GM18520 (cell line): Measurements from ENCODE around the gene CRELD1.
"Not testable (repeated sequence)": the region's sequence is repeated elsewhere in the genome, so short reads cannot be mapped to it uniquely, and the experiment has no call there.

Experiments used
- ATAC-seq: cut with Tn5 transposase; IDR thresholded peaks from one replicate; pipeline ENCODE4 v1.9.1; 2021; ENCODE audit not compliant: unreplicated experiment

CRELD1 gene

DNA sequence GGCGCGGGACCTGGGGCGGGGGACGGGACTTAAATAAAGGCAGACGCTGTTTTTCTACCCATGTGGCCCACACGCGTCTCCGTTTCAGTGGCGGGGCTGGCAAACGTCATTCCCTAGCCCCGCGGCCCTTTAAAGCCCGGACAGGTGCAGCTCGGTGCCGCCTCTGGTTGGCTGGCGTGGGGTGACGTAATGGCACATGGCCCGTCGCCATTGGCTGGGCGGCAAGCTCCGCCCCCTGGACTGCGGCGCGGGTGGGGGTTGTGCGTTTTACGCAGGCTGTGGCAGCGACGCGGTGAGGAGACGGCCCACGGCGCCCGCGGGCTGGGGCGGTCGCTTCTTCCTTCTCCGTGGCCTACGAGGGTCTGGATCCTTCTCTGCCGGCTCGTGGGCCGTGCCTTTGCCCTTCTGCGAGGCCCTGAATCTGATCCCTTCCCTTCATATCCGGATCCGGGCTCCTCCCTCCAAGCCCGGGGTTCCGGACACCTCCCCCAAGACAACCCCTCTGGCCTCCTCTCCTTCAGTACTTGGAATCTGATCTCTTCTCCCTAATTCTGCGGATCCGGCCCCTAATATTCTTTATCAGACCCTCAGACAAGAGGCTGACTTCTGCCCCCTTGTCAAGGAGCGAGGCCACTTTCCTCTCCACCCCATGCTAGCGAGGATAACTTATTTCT is at the start of gene CRELD1:
Gene CRELD1 (plus strand): TSS at position 274 of the 674 bp plus-strand sequence. CDS start 605 bp downstream, outside the sequence.
- peak; percentile 77 for ATAC-seq

GRCh38 chr3:9884555-9885165 is 49.0 kb upstream of the CRELD1 start:
- ATAC-seq = no peak

GRCh38 chr3:9886328-9886727 is 47.3 kb upstream of the CRELD1 start:
- ATAC-seq = no peak

DNA sequence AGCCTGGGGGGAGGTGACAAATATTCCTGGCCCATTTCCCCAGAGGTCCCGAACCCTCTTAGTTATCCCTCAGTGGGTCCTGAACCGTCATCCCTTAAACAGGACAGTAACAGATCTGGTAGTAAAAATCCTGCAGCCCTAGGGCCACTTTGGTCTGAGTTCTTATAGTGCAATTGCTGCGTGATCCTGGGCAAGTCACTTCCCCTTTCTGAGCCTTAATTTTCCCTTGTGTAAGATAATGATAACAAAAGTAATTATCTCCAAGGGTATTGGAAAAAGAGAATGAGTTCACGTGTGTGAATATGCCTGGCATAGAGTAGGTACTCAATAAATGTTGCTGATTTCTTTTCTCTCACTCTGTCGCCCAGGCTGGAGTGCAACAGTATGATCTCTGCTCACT is 46.2 kb upstream of the CRELD1 start:
- ATAC-seq = no peak

GRCh38 chr3:9888540-9888939 is 45.1 kb upstream of the CRELD1 start:
- ATAC-seq = no peak

DNA sequence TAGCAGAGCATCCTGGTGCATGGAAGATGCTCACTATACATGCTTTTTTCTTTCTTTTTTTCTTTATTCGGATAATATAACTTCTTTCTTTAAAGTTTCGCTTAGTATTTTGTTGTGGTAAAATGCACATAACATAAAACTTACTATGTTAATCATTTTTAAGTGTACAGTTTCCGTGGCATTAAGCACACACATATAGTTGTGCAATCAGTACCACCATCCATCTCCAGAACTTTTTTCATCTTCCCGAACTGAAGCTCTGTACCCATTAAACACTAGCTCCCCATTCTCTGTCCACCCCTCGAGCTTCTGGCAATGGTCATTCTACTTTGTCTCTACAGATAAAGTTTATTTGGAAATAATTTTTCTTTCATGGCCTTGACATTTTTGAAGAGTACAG is 44.2 kb upstream of the CRELD1 start:
- no peak for ATAC-seq

DNA sequence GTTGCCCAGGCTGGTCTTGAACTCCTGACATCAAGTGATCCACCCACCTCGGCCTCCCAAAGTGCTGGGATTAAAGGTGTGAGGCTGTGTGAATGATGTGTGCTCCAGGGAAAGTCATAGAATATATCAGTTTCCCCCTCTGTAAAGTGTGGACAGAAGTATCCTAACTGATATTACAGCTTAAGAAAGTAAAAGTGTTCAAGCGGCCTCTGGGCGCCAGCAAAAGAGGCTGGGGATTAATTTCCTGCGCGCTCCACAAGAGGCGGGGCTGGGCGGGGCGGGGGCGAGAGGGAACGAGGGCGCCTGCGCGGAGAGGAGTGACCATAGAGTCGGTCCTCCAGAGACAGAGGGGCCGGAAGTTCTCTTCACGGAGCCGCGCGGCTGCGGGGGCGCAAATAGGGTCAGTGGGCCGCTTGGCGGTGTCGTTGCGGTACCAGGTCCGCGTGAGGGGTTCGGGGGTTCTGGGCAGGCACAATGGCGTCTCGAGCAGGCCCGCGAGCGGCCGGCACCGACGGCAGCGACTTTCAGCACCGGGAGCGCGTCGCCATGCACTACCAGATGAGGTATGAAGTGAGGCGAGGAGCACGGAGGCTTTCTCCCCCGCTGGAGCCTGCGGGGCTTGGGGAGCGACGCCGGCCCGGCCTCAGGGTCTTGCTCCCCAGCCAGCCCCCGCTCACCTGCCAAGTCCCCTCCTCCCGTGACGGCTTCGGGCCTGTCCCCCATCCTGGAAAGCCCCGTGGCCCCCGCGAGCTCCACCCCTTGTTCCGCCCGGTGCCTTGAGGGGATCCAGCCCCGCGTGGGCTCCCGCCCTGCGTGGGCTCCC is 43.2 kb upstream of the CRELD1 start, which contains the start of gene JAGN1:
Gene JAGN1 (plus strand): TSS at position 362 of the 823 bp plus-strand sequence. CDS start 113 bp downstream, at position 475.
- peak; percentile 61 for ATAC-seq

GRCh38 chr3:9891072-9891622 is 42.5 kb upstream of the CRELD1 start:
- no peak for ATAC-seq

DNA sequence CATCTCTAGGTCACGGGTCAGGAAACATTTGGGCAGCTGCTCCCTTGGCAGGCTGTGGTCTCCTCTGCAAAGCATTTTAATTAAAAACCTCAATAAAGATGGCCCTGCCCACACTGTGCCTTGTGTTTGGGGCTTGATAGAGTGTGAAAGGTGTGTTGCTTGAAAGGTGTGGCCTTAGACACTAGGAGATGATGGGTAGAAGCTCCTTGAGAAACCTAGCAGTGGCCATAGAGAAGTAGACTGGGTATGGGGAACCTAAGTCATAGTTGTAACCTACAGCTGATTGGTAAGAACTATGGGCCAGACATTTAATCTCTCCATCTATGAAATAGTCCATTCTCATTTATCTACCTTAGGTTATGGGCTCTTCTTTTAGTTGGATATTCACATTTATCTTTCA is 39.9 kb upstream of the CRELD1 start:
- ATAC-seq = no peak

DNA sequence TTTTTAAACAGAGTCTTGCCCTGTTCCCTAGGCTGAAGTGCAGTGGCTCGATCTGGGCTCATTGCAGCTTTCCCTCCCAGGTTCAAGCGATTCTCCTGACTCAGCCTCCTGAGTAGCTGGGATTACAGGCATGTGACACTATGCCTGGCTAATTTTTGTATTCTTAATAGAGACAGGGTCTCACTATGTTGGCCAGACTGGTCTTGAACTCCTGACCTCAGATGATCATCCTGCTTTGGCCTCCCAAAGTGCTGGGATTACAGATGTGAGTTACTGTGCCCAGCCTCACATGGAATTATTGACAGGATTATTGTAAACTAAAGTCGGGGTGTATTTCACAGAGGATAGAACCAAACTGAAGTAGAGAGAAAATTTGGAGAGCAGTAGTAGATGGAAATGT is 37.9 kb upstream of the CRELD1 start:
- ATAC-seq = not testable (repeated sequence)

- not testable (repeated sequence) for ATAC-seq
These were observed 36.8 kb upstream of the CRELD1 start for GRCh38 chr3:9896755-9897407.

- ATAC-seq = no peak
These were observed 35.9 kb upstream of the CRELD1 start for GRCh38 chr3:9897408-9898372.

DNA sequence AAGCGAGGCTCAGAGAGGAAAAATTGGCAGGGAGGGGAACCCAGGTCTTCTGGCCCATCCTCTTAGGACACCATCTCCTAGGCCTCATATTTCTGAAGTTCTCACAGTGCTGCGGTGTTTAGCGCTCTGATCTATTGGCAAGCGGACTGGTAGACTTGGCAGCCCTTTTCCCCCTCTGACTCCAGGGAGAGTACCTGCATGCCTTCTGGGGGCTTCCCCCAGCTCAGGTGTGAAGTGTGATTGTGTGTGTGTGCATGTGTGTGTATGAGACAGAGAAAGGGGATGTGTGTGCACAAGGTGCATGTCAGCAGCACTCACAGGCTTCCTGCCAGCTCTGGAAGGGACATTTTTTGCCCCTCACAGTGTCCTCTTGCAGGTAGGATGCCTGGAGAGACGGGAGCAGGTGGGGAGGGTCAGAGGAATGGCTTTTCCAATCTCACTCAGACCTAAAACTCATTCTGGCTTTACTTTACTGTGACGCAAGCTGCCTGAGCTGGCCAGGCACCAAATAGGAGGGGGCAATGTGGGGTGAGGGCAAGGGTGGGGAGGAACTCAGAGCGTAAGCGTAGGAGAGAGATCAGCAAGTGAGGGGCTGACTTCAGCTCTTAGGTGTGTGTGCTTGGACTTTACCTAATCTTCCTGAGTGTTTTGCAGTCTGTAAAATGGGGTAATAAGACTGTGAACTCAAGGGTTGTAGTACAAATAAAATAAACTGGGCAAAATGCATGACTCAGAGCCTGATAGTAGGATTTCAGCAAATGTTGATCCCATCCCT is 35.0 kb upstream of the CRELD1 start:
- ATAC-seq = no peak

GRCh38 chr3:9899289-9899791 is 34.3 kb upstream of the CRELD1 start:
- ATAC-seq = no peak

DNA sequence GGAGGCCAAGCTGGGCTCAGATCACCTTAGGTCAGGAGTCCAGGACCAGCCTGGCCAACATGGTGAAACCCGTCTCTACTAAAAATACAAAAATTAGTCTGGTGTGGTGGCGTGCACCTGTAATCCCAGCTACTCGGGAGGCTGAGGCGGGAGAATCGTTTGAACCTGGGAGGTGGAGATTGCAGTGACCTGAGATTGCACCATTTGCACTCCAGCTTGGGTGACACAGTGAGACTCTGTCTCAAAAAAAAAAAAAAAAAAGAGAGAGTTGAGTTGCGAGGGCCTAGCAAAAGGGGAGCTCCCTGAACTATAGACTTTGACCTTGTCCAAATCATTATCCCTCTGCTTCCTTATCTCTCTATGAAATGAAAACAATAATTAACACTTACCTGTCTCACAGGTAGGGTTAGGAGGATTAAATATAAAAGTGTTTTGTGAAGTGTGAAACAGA is 32.6 kb upstream of the CRELD1 start:
- ATAC-seq = not testable (repeated sequence)

- ATAC-seq = no peak
These were observed 31.7 kb upstream of the CRELD1 start for GRCh38 chr3:9901967-9902366.

GRCh38 chr3:9902372-9903237 is 31.0 kb upstream of the CRELD1 start, which contains the start of gene IL17RE:
Gene IL17RE, plus strand, starts transcription at chr3:9902848. Its CDS starts 85 bp downstream, at chr3:9902933.
- ATAC-seq = no peak

DNA sequence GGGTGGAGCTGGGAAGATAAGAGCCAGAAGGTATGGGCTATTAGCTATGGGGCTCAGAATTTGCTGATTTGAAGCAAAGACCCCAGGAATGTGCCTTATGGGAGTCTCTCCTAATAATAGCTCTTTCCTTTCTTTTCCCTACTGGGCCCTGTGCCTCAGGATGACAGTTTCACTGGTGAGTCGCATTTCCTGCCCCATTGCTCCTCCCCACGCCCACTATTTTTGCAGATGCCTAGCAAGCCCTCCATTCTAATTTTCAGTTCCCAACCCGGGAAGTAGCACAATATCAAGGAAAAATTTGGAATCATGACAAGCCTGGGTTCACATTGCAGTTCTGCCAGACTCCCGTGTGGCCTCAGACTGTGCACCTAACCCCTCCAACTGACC is 30.4 kb upstream of the CRELD1 start:
- no peak for ATAC-seq
